ENCODE data around the gene CILP2.

- TF ChIP-seq CTCF (IDR thresholded peaks at IDR 0.05) (no peak), POLR2A (IDR thresholded peaks at IDR 0.05) (no peak)
These were observed 10.1 kb upstream of the CILP2 start for GRCh38 chr19:19527674-19528625.

All from body of pancreas (tissue), 4 donors.